HG03439 (cell line): Measurements from ENCODE around the gene TBC1D1.
"Not testable (repeated sequence)": the region's sequence is repeated elsewhere in the genome, so short reads cannot be mapped to it uniquely, and the experiment has no call there.

Source experiments
- ATAC-seq: cut with Tn5 transposase; IDR thresholded peaks from one replicate; pipeline ENCODE4 v1.9.1; 2021; ENCODE audit warnings: mild to moderate bottlenecking, moderate library complexity; ENCODE audit not compliant: unreplicated experiment

The TBC1D1 gene

DNA sequence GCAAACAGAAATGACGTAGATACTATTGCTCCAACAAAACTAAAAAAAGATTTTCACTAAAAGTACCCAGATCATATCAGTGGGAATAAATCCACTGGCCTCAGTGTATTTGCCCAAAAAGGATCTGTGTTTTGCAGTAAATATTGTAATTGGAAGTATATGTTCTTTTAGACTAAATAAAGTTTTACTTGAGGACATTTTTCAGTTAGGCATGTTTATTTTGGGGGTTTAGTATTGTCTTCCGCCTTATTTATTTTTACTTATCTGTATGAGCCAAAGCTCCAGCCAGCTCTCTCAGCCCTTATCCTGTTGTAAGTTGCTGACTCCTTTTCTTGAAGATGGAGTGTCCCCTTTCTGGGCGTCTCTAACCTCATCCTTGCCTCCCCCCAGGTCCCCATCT, 119.1 kb downstream of the TBC1D1 start:
- ATAC-seq, result no peak

GRCh38 chr4:38011511-38012162, 120.8 kb downstream of the TBC1D1 start:
- ATAC-seq, result no peak

GRCh38 chr4:38013461-38014366, 122.8 kb downstream of the TBC1D1 start:
- no peak for ATAC-seq

DNA sequence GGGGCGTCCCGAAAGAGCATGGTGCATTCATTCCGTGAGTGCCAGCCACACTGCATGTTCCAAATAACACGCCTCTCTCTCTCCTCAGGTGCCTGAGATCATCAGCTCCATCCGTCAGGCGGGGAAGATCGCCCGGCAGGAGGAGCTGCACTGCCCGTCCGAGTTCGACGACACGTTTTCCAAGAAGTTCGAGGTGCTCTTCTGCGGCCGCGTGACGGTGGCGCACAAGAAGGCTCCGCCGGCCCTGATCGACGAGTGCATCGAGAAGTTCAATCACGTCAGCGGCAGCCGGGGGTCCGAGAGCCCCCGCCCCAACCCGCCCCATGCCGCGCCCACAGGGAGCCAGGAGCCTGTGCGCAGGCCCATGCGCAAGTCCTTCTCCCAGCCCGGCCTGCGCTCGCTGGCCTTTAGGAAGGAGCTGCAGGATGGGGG, 123.6 kb downstream of the TBC1D1 start:
- no peak for ATAC-seq

DNA sequence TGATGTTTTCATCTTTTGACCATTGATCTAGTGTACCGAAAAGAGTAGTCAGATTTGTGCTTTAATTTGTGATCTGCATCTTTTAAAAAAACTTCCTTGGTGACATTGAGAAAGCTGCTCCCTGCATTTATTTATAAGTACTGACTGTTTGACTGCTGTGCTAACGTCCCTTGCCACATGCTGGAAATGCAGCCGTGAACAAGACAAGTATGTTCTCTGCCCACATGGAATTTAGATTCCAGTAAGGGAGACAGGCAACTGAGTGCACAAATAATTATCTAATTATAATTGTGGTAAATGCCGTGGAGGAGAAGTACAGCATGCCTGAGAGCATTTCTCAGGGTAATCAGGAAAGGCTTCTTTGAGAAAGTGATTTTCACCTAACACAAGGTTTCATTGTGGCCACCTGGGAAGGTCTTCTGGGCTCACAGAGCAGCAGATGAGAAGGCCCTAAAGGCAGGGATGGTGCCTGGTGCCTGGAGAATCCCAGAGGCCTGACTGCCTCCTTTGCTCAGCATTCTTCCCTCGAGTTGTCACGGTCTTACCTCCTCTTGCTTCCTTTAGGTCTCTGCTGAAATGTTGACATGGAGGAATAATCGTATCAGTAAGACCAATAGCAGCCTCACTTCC, 125.1 kb downstream of the TBC1D1 start:
- ATAC-seq, result no peak

DNA sequence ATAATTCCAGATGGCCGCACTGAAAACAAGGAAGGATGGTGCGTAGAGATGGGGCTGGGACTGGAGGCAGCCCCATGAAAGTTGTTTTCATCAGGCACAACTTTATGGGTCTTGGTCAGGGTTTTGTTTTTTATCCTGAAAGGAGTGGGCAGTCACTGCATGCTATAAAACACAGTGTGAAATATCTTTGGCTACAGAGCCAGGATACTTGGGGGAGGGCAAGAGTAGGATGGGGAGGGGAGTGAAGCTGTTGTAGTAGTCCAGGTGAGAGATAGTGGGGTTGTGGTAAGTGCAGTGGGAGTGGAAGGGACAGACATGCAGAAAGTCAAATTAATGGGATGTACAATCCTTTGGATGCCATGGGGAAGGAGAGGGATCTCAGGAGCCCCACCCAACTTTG, 125.8 kb downstream of the TBC1D1 start:
- no peak for ATAC-seq

GRCh38 chr4:38017609-38018008, 126.7 kb downstream of the TBC1D1 start:
- ATAC-seq, result no peak

DNA sequence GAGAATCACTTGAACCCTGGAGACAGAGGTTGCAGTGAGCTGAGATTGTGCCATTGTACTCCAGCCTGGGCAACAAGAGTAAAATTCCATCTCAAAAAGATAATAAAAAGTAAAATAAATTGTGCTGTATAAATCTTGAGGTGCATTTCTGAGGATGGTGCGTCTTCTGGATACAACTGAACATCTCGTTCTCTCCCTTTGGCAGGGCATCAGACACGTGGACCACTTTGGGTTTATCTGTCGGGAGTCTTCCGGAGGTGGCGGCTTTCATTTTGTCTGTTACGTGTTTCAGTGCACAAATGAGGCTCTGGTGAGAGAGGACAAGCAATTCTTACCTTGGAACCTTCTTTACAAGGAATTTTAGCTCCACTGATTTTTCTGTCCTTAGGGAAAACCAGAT, 129.5 kb downstream of the TBC1D1 start:
- ATAC-seq, result no peak

GRCh38 chr4:38020961-38021360, 130.1 kb downstream of the TBC1D1 start:
- ATAC-seq, result not testable (repeated sequence)

GRCh38 chr4:38021751-38022150, 130.9 kb downstream of the TBC1D1 start:
- no peak for ATAC-seq

DNA sequence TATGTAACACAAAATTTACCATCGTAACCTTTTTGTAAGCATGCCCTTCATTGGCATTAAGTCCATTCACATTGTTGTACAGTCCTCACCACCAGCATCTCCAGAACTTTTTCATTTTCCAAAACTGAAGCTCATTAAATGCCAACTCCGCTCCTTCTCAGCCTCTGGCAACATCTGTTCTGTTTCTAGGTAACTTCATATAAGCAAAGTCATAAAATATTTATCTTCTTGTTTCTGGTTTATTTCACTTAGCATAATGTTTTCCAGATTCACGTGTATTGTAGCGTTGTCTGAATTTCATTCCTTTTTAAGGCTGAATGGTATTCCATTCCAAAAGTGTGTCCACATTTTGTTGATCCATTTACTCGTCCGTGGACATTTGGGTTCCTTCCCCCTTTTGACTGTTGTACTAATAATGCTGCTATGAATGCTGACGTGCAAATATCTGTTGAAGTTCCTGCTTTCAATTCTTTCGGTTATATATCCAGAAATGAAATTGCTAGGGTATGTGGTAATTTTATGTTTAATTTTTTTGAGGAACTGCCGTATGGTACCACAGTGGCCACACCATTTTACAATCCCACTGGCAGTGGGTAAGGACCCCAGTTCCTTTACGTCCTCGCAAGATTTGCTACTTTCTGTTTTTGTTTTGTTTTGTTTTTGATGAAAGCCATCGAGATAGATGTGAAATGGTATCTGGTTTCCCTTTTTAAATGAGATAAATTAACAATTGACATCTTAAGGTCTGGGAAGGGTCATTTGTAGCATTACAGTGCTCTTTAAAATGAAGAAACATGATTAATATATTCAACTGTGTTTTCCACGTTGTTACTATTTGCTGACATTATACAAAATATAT, 132.7 kb downstream of the TBC1D1 start:
- no peak for ATAC-seq

GRCh38 chr4:38024206-38024509, 133.3 kb downstream of the TBC1D1 start:
- ATAC-seq, result no peak

- no peak for ATAC-seq
Measured at GRCh38 chr4:38025665-38026064, 134.8 kb downstream of the TBC1D1 start.

DNA sequence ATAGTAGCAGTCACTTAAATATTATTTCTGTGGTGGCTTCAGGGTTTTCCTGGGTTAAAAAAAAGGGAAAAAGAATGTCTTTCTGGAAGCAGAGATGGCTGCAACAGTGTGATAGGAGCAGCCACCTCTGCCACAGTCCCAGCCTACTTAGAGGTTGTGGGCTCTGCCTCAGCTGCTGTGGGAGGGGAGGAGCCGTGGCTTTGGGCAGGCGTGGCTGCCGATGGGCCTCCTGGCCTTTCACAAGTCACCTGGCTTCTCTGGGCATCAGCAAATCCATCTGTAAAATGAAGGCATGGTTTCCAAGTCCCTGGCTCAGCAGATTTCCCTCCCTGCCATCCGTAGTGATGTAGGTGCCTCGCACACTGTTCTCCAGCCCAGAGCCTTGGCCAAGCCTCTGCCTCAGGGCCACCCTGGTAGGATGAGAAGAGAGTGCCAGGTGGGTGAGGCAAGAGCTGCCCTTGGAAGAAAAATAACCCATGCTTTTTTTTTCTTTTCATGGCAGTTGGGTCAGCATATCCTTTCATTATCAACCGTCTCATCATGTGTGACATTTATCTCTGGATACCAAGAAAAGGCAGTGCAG, 135.4 kb downstream of the TBC1D1 start:
- ATAC-seq, result no peak

- ATAC-seq, result no peak
Measured at GRCh38 chr4:38030023-38030422, 139.1 kb downstream of the TBC1D1 start.

DNA sequence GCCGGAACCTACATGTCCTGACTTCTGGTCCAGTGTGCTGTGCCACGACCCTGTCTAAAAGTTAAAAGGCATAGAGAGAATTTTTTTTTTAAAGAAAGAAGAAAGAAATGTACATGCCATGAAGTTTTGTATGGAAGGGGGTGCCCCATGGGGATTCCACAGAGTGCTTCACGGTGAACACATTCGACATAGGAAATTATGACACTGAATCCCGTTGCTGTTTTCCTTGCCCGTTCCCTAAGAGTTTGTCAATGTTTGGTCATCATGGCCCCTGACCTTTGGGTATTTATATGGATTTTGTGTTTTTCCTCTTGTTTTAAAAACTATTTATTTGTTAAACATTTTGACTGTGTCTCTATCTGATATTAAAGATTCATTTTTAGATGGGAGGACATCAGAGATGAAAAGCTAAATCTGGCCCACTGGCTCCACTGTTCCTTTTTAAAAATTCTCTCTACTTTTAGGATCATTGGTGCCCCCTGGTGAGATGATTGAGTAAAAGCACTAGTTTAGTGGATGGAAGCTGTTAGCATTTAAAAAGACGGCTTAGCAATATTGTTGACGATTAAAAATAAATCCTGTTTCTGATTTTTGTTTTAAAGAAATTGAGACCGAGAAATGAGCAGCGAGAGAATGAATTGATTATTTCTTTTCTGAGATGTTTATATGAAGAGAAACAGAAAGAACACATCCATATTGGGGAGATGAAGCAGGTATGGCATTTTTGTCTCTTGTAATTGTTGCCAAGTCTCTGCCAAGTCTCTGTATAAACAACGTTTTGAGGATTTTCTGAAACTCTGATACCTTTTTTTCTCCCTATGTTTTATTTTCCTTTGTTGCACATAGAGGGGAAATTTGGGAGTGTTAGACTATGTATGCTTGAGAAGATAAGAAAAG, 144.3 kb downstream of the TBC1D1 start:
- ATAC-seq, result no peak

DNA sequence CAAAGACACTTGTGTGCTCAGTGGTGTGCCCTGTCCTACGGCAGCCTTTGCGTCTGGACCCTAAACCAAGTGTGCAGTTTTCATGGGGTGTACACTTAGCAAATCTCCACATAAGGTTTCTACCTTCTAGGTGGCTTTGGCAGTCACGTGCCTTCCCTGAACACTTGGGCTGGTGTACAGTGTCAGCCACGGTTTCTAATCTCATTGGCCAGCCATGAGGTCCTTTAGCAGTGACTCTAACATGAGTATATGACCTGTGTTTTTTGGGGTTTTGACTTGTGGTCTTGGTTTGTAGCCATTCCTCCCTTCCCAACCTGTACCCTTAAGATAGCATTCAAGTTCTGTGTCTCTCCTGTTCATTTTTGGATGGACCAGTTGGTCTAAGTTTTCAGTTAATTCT, 145.7 kb downstream of the TBC1D1 start:
- no peak for ATAC-seq

GRCh38 chr4:38037612-38038011, 146.7 kb downstream of the TBC1D1 start:
- ATAC-seq, result no peak

- no peak for ATAC-seq
Measured at GRCh38 chr4:38040619-38041018, 149.7 kb downstream of the TBC1D1 start.

- ATAC-seq, result no peak
Measured at GRCh38 chr4:38044060-38044459, 153.2 kb downstream of the TBC1D1 start.
